ENCODE data around the gene PLD1. TPM values are rescaled to one million over a fixed set of nuclear protein-coding genes. Genes with fewer than 3 reads are reported as not detected.

The PLD1 gene
- total RNA-seq, 4 donors from 2014 or later: 7.0 to 17.1 (median 13.6) TPM

DNA sequence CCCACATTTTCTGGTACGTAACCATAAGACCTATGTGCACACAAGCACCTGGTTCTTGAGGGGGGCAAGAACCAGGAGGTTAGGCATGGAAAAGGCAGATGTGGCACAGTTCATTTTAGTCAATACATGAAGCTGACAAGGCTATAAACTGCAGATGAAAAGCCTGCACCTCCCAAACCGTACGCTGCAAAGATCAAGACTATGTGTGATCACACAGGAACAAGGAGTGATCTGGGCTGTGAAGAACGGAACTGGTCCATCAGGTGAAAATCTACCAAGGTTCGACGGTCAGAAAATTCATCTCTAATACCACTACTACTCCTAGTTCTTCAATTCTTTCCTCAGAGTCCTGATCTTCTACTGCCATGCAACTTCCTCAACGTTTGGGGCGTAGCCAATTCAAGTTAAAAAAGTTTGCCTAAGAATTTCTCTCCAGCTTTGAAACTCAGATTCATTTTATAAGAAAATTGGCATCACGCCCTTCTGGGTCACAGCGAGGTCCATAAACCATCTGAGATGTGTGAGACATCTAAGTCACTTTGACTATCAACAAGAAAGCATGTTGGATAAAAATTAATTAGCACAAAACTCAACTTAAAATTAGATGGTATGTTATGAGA, 41.9 kb downstream of the PLD1 start:
- ATAC-seq: peak; percentile 16
- H3K4me3 ChIP-seq: no peak overlapping the region

GRCh38 chr3:171765511-171765887, 44.8 kb downstream of the PLD1 start:
- H3K27ac ChIP-seq: no peak overlapping the region
- peaks cover 0 to 30% (median 3%) of the 10 kb centered on the region in 3 donors for H3K4me1 ChIP-seq
- H3K4me3 ChIP-seq: no peak overlapping the region
- no peaks in the 10 kb centered on the region for H3K27me3 ChIP-seq
- H3K9me3 ChIP-seq: no peaks in the 10 kb centered on the region
- WGBS, 2 donors (ENCODE audit: low coverage in 1 of 2): 84 to 85% methylated on average over 5 of the region's 5 CpGs
- TF ChIP-seq EP300 (IDR thresholded peaks at IDR 0.05) (no peak), POLR2A (IDR thresholded peaks at IDR 0.05) (no peak), POLR2AphosphoS5 (IDR thresholded peaks at IDR 0.05) (no peak)
- TF ChIP-seq, protein P1, sequence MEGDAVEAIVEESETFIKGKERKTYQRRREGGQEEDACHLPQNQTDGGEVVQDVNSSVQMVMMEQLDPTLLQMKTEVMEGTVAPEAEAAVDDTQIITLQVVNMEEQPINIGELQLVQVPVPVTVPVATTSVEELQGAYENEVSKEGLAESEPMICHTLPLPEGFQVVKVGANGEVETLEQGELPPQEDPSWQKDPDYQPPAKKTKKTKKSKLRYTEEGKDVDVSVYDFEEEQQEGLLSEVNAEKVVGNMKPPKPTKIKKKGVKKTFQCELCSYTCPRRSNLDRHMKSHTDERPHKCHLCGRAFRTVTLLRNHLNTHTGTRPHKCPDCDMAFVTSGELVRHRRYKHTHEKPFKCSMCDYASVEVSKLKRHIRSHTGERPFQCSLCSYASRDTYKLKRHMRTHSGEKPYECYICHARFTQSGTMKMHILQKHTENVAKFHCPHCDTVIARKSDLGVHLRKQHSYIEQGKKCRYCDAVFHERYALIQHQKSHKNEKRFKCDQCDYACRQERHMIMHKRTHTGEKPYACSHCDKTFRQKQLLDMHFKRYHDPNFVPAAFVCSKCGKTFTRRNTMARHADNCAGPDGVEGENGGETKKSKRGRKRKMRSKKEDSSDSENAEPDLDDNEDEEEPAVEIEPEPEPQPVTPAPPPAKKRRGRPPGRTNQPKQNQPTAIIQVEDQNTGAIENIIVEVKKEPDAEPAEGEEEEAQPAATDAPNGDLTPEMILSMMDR (IDR thresholded peaks at IDR 0.05): no peak
- ATAC-seq: no peak
- no peaks in the 10 kb centered on the region for H3K36me3 ChIP-seq

More for the DNA sequence above, 41.9 kb downstream of the PLD1 start:
- no peaks in the 10 kb centered on the region for H3K36me3 ChIP-seq
- no peak overlapping the region for H3K27ac ChIP-seq
- WGBS, 2 donors (ENCODE audit: low coverage in 1 of 2): 52 to 71% methylated on average over 4 to 10 of the region's 10 CpGs
- TF ChIP-seq EP300 (IDR thresholded peaks at IDR 0.05) (no peak), POLR2AphosphoS5 (IDR thresholded peaks at IDR 0.05) (no peak), POLR2A (IDR thresholded peaks at IDR 0.05) (no peak)
- TF ChIP-seq, protein P1 (IDR thresholded peaks at IDR 0.05): no peak
- peaks cover 9 to 50% (median 14%) of the 10 kb centered on the region in 3 donors for H3K4me1 ChIP-seq
- H3K9me3 ChIP-seq: no peaks in the 10 kb centered on the region
- no peaks in the 10 kb centered on the region for H3K27me3 ChIP-seq

- Histone ChIP-seq H3K36me3 (no peaks in the 10 kb centered on the region), H3K4me1 (peaks cover 0 to 9% (median 0%) of the 10 kb centered on the region in 3 donors), H3K27me3 (no peaks in the 10 kb centered on the region), H3K27ac (no peak overlapping the region), H3K4me3 (no peak overlapping the region), H3K9me3 (no peaks in the 10 kb centered on the region)
- ATAC-seq: no peak
- TF ChIP-seq POLR2A (IDR thresholded peaks at IDR 0.05) (no peak), POLR2AphosphoS5 (IDR thresholded peaks at IDR 0.05) (no peak), EP300 (IDR thresholded peaks at IDR 0.05) (no peak)
- TF ChIP-seq, protein P1 (IDR thresholded peaks at IDR 0.05): no peak
- WGBS, 2 donors (ENCODE audit: low coverage in 1 of 2): 42 to 80% methylated on average over 1 to 2 of the region's 2 CpGs
Measured at GRCh38 chr3:171763392-171763791, 46.9 kb downstream of the PLD1 start.

DNA sequence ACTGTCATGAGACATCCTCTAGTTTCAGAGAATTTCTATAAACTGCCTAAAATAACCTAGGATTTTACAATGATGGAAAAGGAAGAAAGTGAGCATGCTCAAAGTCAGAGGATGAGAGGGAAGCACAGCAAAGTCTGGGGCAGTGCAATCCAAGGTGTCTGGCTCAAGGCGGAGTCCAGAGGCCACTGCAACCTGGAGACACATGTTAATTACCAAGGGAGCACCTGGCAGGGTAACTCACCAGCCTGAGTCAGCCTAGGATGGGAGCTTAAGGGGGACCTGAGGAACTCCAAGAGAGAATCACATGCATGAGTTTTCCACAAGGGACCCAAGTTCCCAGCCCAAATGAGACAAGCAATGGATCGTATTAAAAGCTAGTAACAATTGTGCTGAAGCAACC, 49.8 kb downstream of the PLD1 start:
- Histone ChIP-seq H3K4me1 (no peaks in the 10 kb centered on the region), H3K36me3 (no peaks in the 10 kb centered on the region), H3K9me3 (no peaks in the 10 kb centered on the region), H3K4me3 (no peak overlapping the region), H3K27me3 (no peaks in the 10 kb centered on the region), H3K27ac (no peak overlapping the region)
- ATAC-seq: no peak
- 94 to 100% methylated on average over 2 of the region's 2 CpGs for WGBS, 2 donors (ENCODE audit: low coverage in 1 of 2)
- TF ChIP-seq POLR2A (IDR thresholded peaks at IDR 0.05): no peak
- TF ChIP-seq, protein P1 (IDR thresholded peaks at IDR 0.05): no peak
- no peak for TF ChIP-seq EP300 (IDR thresholded peaks at IDR 0.05)
- TF ChIP-seq POLR2AphosphoS5 (IDR thresholded peaks at IDR 0.05): no peak

DNA sequence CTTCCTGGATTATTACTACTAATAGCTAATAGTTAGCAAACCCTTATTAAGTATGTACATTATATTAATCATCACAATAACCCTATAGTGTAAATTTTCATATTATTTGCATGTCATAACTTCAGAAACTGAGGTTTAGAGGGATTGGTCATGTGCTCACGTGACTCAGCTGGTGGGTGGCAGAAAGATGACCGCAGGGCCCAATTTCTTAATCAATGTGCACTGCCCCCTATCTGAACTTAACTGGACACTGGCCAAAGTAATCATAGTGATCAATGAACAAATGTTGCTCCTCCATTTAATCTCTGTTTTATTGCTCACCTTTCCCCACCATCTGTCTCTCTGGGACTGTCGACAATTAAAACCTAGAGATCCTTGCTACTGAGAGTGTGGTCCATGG, 52.2 kb downstream of the PLD1 start:
- ATAC-seq: no peak

More for the DNA sequence above, 52.2 kb downstream of the PLD1 start:
- Histone ChIP-seq H3K36me3 (no peaks in the 10 kb centered on the region), H3K4me3 (no peak overlapping the region), H3K4me1 (no peaks in the 10 kb centered on the region), H3K27me3 (no peaks in the 10 kb centered on the region), H3K27ac (no peak overlapping the region), H3K9me3 (no peaks in the 10 kb centered on the region)
- TF ChIP-seq EP300 (IDR thresholded peaks at IDR 0.05): no peak
- TF ChIP-seq POLR2AphosphoS5 (IDR thresholded peaks at IDR 0.05): no peak
- TF ChIP-seq POLR2A (IDR thresholded peaks at IDR 0.05): no peak
- WGBS, 2 donors (ENCODE audit: low coverage in 1 of 2): 95 to 96% methylated on average over 3 of the region's 3 CpGs

Measured in gastroesophageal sphincter (tissue), 4 donors.